Endothelial cell of umbilical vein (primary cell): ENCODE data around the gene NCKAP5. TPM values are rescaled to one million over a fixed set of nuclear protein-coding genes. Genes with fewer than 3 reads are reported as not detected.

ENCODE experiments used
- BruUV-seq: library from RNA; stranded (reverse); fragments of 400-500 nt; replicated peaks from 2 replicates; lab custom pipeline; 2021; lab: Mats Ljungman, UMichigan
- CTCF ChIA-PET: fragments of 300-600, 350-600 bp; sonication (Branson Sonifier 250); formaldehyde crosslinking; loops from one replicate; lab custom pipeline; 2021; ENCODE audit warnings: antibody characterized with exemption, inconsistent platforms; lab: Charles Lee
- POLR2A ChIA-PET: fragments of 300-600, 350-600 bp; sonication (Branson Sonifier 250); formaldehyde crosslinking; loops from one replicate; lab custom pipeline; 2021; ENCODE audit warnings: antibody characterized with exemption, inconsistent platforms; lab: Charles Lee
- DNase-seq: peaks from one replicate; pipeline ENCODE4 v3.0.0-alpha.2; 2011; ENCODE audit warnings: low read depth, low spot score
- FAIRE-seq: peaks from 2 replicates; lab custom pipeline; 2011; peaks lifted over from hg19 to GRCh38; lab: Jason Lieb, UNC
- H2AFZ ChIP-seq: 2 replicates; pipeline ENCODE4 v1.6.0; 2012; ENCODE audit warnings: low read depth, low read length, control low read depth, inconsistent platforms
- H3K27ac ChIP-seq: 2 replicates; pipeline ENCODE4 v1.5.1; 2011; ENCODE audit warnings: low read depth, mild to moderate bottlenecking, control low read depth, low read length, moderate library complexity; ENCODE audit not compliant: insufficient read depth
- H3K27me3 ChIP-seq, 2 experiments: 2 replicates each; pipeline versions ENCODE4 v1.6.0 to v1.6.1; 2011; ENCODE audit warnings: low read length in 2 of 2, mixed read lengths in 1 of 2; ENCODE audit not compliant: control insufficient read depth in 2 of 2, insufficient read depth in 2 of 2
- H3K36me3 ChIP-seq, 2 experiments: 2 replicates in 1 of 2; 3 replicates in 1 of 2; pipeline ENCODE4 v1.5.1; 2011; ENCODE audit warnings: low read length in 2 of 2, mild to moderate bottlenecking in 1 of 2, moderate library complexity in 1 of 2; ENCODE audit not compliant: control insufficient read depth in 2 of 2, insufficient read depth in 2 of 2; ENCODE audit errors: extremely low read depth in 1 of 2
- H3K4me1 ChIP-seq: 3 replicates; pipeline ENCODE4 v1.5.1; 2011; ENCODE audit warnings: mild to moderate bottlenecking, low read length; ENCODE audit not compliant: control insufficient read depth, insufficient read depth; ENCODE audit errors: extremely low read depth
- H3K4me2 ChIP-seq: 2 replicates; pipeline ENCODE4 v1.6.1; 2011; ENCODE audit warnings: low read length, control low read depth, mixed read lengths; ENCODE audit not compliant: insufficient read depth
- H3K4me3 ChIP-seq, 3 experiments: fragments of 200-600 bp in 1 of 3; sonication (generic), shearing (Covaris generic) in 1 of 3; replicated peaks in 1 of 3; 2 replicates each; pipeline ENCODE4 v1.5.1; 2011 to 2016; ENCODE audit warnings: control low read depth in 3 of 3, low read length in 3 of 3, mild to moderate bottlenecking in 2 of 3, inconsistent platforms in 1 of 3, low read depth in 1 of 3, moderate library complexity in 1 of 3; ENCODE audit not compliant: insufficient read depth in 1 of 3
- H3K79me2 ChIP-seq: 2 replicates; pipeline ENCODE4 v1.6.0; 2012; ENCODE audit warnings: low read length, inconsistent platforms; ENCODE audit not compliant: control insufficient read depth, insufficient read depth
- H3K9ac ChIP-seq: replicated peaks from 2 replicates; pipeline ENCODE3; 2011; ENCODE audit warnings: low read length, control low read depth; ENCODE audit not compliant: insufficient read depth; ENCODE audit errors: extremely low read depth
- H3K9me1 ChIP-seq: replicated peaks from 3 replicates; pipeline ENCODE4 v1.6.0; 2011; ENCODE audit warnings: mild to moderate bottlenecking, low read length; ENCODE audit not compliant: control insufficient read depth, insufficient read depth; ENCODE audit errors: extremely low read depth
- H3K9me3 ChIP-seq: replicated peaks from 2 replicates; pipeline ENCODE4 v1.5.1; 2012; ENCODE audit warnings: low read length, inconsistent platforms; ENCODE audit not compliant: control insufficient read depth, insufficient read depth
- H4K20me1 ChIP-seq: replicated peaks from 2 replicates; pipeline ENCODE3; 2011; ENCODE audit warnings: mild to moderate bottlenecking, low read length; ENCODE audit not compliant: control insufficient read depth, insufficient read depth; ENCODE audit errors: extremely low read depth
- CTCF ChIP-seq, 2 donors: IDR thresholded peaks; 1 replicate in 1 of 2; 2 replicates in 1 of 2; pipeline ENCODE4 v1.5.1; 2011; ENCODE audit warnings: low read length in 2 of 2, mild to moderate bottlenecking in 2 of 2, moderate library complexity in 2 of 2, control low read depth in 1 of 2, inconsistent platforms in 1 of 2, low read depth in 1 of 2; ENCODE audit not compliant: insufficient read depth in 1 of 2; ENCODE audit errors: extremely low read depth in 1 of 2
- EZH2 ChIP-seq: IDR thresholded peaks from 2 replicates; pipeline ENCODE4 v1.6.1; 2012; ENCODE audit warnings: borderline replicate concordance, low read depth, mild to moderate bottlenecking, moderate library complexity, low read length, inconsistent platforms; ENCODE audit not compliant: severe bottlenecking
- FOS ChIP-seq: IDR thresholded peaks from 2 replicates; pipeline ENCODE4 v1.6.1; 2011; ENCODE audit warnings: mild to moderate bottlenecking, low read length, moderate library complexity, borderline replicate concordance; ENCODE audit not compliant: insufficient read depth
- GATA2 ChIP-seq: IDR thresholded peaks from 2 replicates; pipeline ENCODE4 v1.7.0; 2011; ENCODE audit warnings: low read depth, mild to moderate bottlenecking, moderate library complexity, mixed read lengths, low read length; ENCODE audit not compliant: insufficient read length, insufficient read depth
- JUN ChIP-seq: IDR thresholded peaks from 2 replicates; pipeline ENCODE4 v1.6.1; 2011; ENCODE audit warnings: borderline replicate concordance, low read depth; ENCODE audit not compliant: insufficient read length, insufficient read depth
- MAX ChIP-seq: IDR thresholded peaks from 2 replicates; pipeline ENCODE4 v1.6.1; 2011; ENCODE audit not compliant: insufficient read depth, insufficient read length
- MYC ChIP-seq: IDR thresholded peaks from one replicate; pipeline ENCODE4 v1.6.1; 2011; ENCODE audit warnings: mild to moderate bottlenecking, low read depth, low read length
- POLR2A ChIP-seq: IDR thresholded peaks from 2 replicates; pipeline ENCODE4 v1.6.1; 2012; ENCODE audit warnings: low read depth, mild to moderate bottlenecking, control low read depth, low read length
- POLR2AphosphoS5 ChIP-seq: IDR thresholded peaks from 2 replicates; pipeline ENCODE4 v1.6.1; 2012; ENCODE audit warnings: low read depth, mild to moderate bottlenecking, control low read depth, low read length, moderate library complexity; ENCODE audit not compliant: insufficient read depth
- dilution Hi-C: fragments of 300-500 bp; cut with MboI; formaldehyde crosslinking; loops from one replicate; pipeline ENCODE4 v1.15.0; 2019; ENCODE audit warnings: low sequenced_read_pairs; ENCODE audit not compliant: extremely low pct_ligation_motif_present
- intact Hi-C: fragments of 100-400 bp; cut with micrococcal nuclease; formaldehyde crosslinking; loops from one replicate; pipeline ENCODE4 v1.10.0; 2022
- polyA plus RNA-seq, 4 experiments: library from polyadenylated mRNA; depleted of rRNA in 3 of 4; stranded (reverse) in 3 of 4; unstranded in 1 of 4; fragments of >200 nt; gene quantifications; 2 replicates each; pipeline versions ENCODE4 v1.2.1 to v1.2.3, GENCODE V29; 2011 to 2012; ENCODE audit warnings: missing spikeins in 1 of 4
- total RNA-seq: library from RNA; stranded (reverse); gene quantifications from 2 replicates; pipeline ENCODE4 v1.2.3, GENCODE V29; 2021

Gene NCKAP5
- total and polyA plus RNA-seq, 2 donors (not counting 3 experiments of a cell fraction or from before 2014, with no cell fraction given) = 0.47 to 3.3 TPM

- no peaks in the 10 kb centered on the region for H3K4me1 ChIP-seq
- H4K20me1 ChIP-seq = no peaks in the 10 kb centered on the region
- FAIRE-seq = no peak
- DNase-seq = no peak
- dilution Hi-C loops (no loop called here), intact Hi-C loops (no loop called here)
- H3K36me3 ChIP-seq = no peaks in the 10 kb centered on the region
- ChIA-PET CTCF (no interaction called here), POLR2A (no interaction called here)
- TF ChIP-seq POLR2A (no peak), EZH2 (no peak), MAX (no peak), CTCF (IDR thresholded peaks at IDR 0.05; ENCODE audit: extremely low read depth in 1 of 2, insufficient read depth in 1 of 2, low read depth in 1 of 2, low read length in 2 of 2) (no peak), JUN (no peak), GATA2 (no peak), FOS (no peak), MYC (no peak), POLR2AphosphoS5 (no peak)
- BruUV-seq = no TSS peak
- H3K79me2 ChIP-seq = no peaks in the 10 kb centered on the region
- no peaks in the 10 kb centered on the region for H3K9me1 ChIP-seq
- no peaks in the 10 kb centered on the region for H3K27me3 ChIP-seq
- no peak overlapping the region for H3K27ac ChIP-seq
- no peak overlapping the region for H3K4me3 ChIP-seq
- H2AFZ ChIP-seq = no peak overlapping the region
- H3K4me2 ChIP-seq = no peak overlapping the region
- H3K9ac ChIP-seq = no peak overlapping the region
- H3K9me3 ChIP-seq = no peaks in the 10 kb centered on the region
Observed at GRCh38 chr2:133346654-133347053, 221.6 kb downstream of the NCKAP5 start.
